NCI-H1092 treated with DMSO at 0.1 percent for 48 hours (cell line): ENCODE results near the gene GALNTL6.

ENCODE experiments used
- DNase-seq: peaks from one replicate; lab custom pipeline; 2025; lab: John Stamatoyannopoulos, UW

GALNTL6 gene

GRCh38 chr4:173074501-173074946, 1261.3 kb downstream of the GALNTL6 start:
- DNase-seq: no peak

- no peak for DNase-seq
These were observed 1263.9 kb downstream of the GALNTL6 start for GRCh38 chr4:173076903-173077634.

DNA sequence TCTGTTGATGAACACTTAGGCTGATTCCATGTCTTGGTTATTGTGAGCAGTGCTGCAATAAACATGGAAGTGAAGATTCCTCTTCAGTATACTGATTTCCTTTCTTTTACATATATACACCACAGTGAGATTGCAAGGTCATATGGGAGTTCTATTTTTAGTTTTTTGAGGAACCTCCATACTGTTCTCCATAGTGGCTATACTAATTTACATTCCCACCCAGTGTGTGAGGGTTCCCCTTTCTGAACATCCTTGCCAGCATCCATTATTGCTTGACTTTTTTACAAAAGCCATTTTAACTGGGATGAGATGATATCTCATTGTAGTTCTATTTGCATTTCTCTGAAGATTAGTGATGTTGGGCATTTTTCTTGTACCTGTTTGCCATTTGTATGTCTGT, 1274.9 kb downstream of the GALNTL6 start:
- no peak for DNase-seq
